Keratinocyte (primary cell): ENCODE results near the gene FBXW5.

Experiments used
- EZH2 ChIP-seq: IDR thresholded peaks from one replicate; pipeline ENCODE4 v1.6.1; 2012; ENCODE audit warnings: inconsistent platforms, mild to moderate bottlenecking, low read length, moderate library complexity
- TF ChIP-seq, protein P1 (sequence below), 3 experiments: IDR thresholded peaks in 1 of 3; conservative IDR thresholded peaks in 1 of 3; optimal IDR thresholded peaks in 1 of 3; 2 replicates in 2 of 3; 3 replicates in 1 of 3; pipeline versions ENCODE3 to v1.5.1; 2011; ENCODE audit warnings: low read length in 3 of 3, mild to moderate bottlenecking in 3 of 3, moderate library complexity in 2 of 3, control low read depth in 1 of 3, inconsistent platforms in 1 of 3; ENCODE audit not compliant: insufficient read depth in 2 of 3; ENCODE audit errors: extremely low read depth in 1 of 3

DNA sequence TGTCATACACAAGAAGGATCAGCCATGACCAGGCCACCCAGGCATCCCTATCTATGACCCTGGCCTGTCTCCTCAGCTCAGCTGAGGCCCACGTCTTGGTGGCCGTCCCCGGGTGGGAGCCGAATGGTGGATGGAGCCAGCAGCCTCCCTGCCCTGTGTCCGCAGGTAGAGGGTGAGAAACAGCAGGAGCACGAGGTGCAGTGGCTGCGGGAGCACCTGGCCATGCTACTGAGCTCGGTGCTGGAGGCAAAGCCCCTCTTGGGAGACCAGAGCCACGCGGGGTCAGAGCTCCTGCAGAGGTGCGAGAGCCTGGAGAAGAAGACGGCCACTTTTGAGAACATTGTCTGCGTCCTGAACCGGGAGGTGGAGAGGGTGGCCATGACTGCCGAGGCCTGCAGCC lies 24.5 kb downstream of the FBXW5 start:
- TF ChIP-seq, protein P1, sequence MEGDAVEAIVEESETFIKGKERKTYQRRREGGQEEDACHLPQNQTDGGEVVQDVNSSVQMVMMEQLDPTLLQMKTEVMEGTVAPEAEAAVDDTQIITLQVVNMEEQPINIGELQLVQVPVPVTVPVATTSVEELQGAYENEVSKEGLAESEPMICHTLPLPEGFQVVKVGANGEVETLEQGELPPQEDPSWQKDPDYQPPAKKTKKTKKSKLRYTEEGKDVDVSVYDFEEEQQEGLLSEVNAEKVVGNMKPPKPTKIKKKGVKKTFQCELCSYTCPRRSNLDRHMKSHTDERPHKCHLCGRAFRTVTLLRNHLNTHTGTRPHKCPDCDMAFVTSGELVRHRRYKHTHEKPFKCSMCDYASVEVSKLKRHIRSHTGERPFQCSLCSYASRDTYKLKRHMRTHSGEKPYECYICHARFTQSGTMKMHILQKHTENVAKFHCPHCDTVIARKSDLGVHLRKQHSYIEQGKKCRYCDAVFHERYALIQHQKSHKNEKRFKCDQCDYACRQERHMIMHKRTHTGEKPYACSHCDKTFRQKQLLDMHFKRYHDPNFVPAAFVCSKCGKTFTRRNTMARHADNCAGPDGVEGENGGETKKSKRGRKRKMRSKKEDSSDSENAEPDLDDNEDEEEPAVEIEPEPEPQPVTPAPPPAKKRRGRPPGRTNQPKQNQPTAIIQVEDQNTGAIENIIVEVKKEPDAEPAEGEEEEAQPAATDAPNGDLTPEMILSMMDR (optimal IDR thresholded peaks at IDR 0.05 in 1 of 3, IDR thresholded peaks at IDR 0.05 in 1 of 3, conservative IDR thresholded peaks at IDR 0.05 in 1 of 3; ENCODE audit: extremely low read depth in 1 of 3, insufficient read depth in 2 of 3, low read length in 3 of 3): no peak
- TF ChIP-seq EZH2: no peak
